Tibial nerve (tissue), 4 donors: ENCODE measurements around the gene ORC1. TPM values are rescaled to one million over a fixed set of nuclear protein-coding genes. Genes with fewer than 3 reads are reported as not detected.

Source experiments
- DNase-seq, 2 donors: peaks; one replicate each; pipeline ENCODE4 v3.0.0-alpha.2; 2019; ENCODE audit warnings: low spot score in 2 of 2
- H3K27ac ChIP-seq, 4 donors: fragments of 200-600 bp; sonication (generic) in 3 of 4; one replicate each; pipeline ENCODE4 v1.5.1; 2017 to 2019; ENCODE audit warnings: mild to moderate bottlenecking in 1 of 4
- H3K27me3 ChIP-seq, 2 donors: fragments of 200-600 bp; sonication (generic) in 1 of 2; one replicate each; pipeline versions ENCODE4 v1.5.1 to v1.6.0; 2017 to 2019
- H3K36me3 ChIP-seq, 3 donors: fragments of 200-600 bp; sonication (generic); one replicate each; pipeline ENCODE4 v1.5.1; 2018 to 2019
- H3K4me1 ChIP-seq, 4 donors: fragments of 200-600 bp; sonication (generic) in 3 of 4; one replicate each; pipeline ENCODE4 v1.5.1; 2017 to 2019
- H3K4me3 ChIP-seq, 4 donors: fragments of 200-600 bp; sonication (generic) in 3 of 4; one replicate each; pipeline ENCODE4 v1.5.1; 2017 to 2019; ENCODE audit warnings: mild to moderate bottlenecking in 1 of 4, moderate library complexity in 1 of 4
- H3K9me3 ChIP-seq, 4 donors: fragments of 200-600 bp; sonication (generic) in 3 of 4; one replicate each; pipeline ENCODE4 v1.5.1; 2017 to 2019
- CTCF ChIP-seq, 5 experiments: fragments of 200-600 bp in 3 of 5; fragments of 450-650 bp in 2 of 5; sonication (generic) in 3 of 5; IDR thresholded peaks; one replicate each; pipeline ENCODE4 v1.5.1; 2016 to 2019; ENCODE audit warnings: antibody characterized with exemption in 5 of 5, mild to moderate bottlenecking in 3 of 5, moderate library complexity in 2 of 5
- EP300 ChIP-seq, 2 donors: sonication (generic); formaldehyde crosslinking; IDR thresholded peaks; one replicate each; pipeline ENCODE4 v1.6.1; 2017; ENCODE audit warnings: antibody characterized with exemption in 2 of 2, mild to moderate bottlenecking in 1 of 2
- POLR2A ChIP-seq, 2 donors: fragments of 450-650 bp; IDR thresholded peaks; one replicate each; pipeline ENCODE4 v1.6.1; 2017; ENCODE audit warnings: antibody characterized with exemption in 2 of 2, mild to moderate bottlenecking in 2 of 2, moderate library complexity in 2 of 2
- WGBS, 2 donors: methylation state at CpG; one replicate each; pipeline ENCODE4 v1.1.5; 2018; 5-methylcytosine and 5-hydroxymethylcytosine counted together
- total RNA-seq, 4 donors: library from RNA; depleted of rRNA; stranded (reverse); fragments of >200 nt; gene quantifications; one replicate each; pipeline ENCODE4 v1.1.0, GENCODE V29; 2016

The ORC1 gene
- total RNA-seq, 4 donors from 2014 or later = 0.22 to 0.84 (median 0.35) TPM

GRCh38 chr1:52364235-52364839 lies 39.9 kb downstream of the ORC1 start:
- WGBS, 2 donors = 79 to 87% methylated on average over 5 of the region's 5 CpGs
- no peaks in the 10 kb centered on the region for H3K9me3 ChIP-seq
- H3K4me1 ChIP-seq = peaks cover 0 to 39% (median 16%) of the 10 kb centered on the region in 4 donors
- H3K4me3 ChIP-seq = peak overlapping the region in 1 of 4 donors; percentile 96
- peak overlapping the region in 3 of 4 donors; percentile 90 to 97 (median 97) for H3K27ac ChIP-seq
- H3K27me3 ChIP-seq = no peaks in the 10 kb centered on the region
- peaks cover 1 to 41% (median 19%) of the 10 kb centered on the region in 3 donors for H3K36me3 ChIP-seq
- TF ChIP-seq CTCF (IDR thresholded peaks at IDR 0.05) = no peak
- TF ChIP-seq EP300 (IDR thresholded peaks at IDR 0.05) = no peak
- TF ChIP-seq POLR2A (IDR thresholded peaks at IDR 0.05) = no peak
- DNase-seq = no peak

- no peak for DNase-seq
- TF ChIP-seq POLR2A (IDR thresholded peaks at IDR 0.05) (no peak), EP300 (IDR thresholded peaks at IDR 0.05) (no peak), CTCF (IDR thresholded peaks at IDR 0.05) (no peak)
- 42 to 46% methylated on average over 7 of the region's 7 CpGs for WGBS, 2 donors
- H3K4me1 ChIP-seq = peaks cover 0 to 21% (median 10%) of the 10 kb centered on the region in 4 donors
- peaks cover 12 to 79% (median 55%) of the 10 kb centered on the region in 3 donors for H3K36me3 ChIP-seq
- H3K9me3 ChIP-seq = no peaks in the 10 kb centered on the region
- H3K27ac ChIP-seq = peak overlapping the region in 2 of 4 donors; percentile 4 to 56
- no peak overlapping the region for H3K4me3 ChIP-seq
- H3K27me3 ChIP-seq = no peaks in the 10 kb centered on the region
Measured at GRCh38 chr1:52360595-52360968, 43.6 kb downstream of the ORC1 start.

GRCh38 chr1:52359676-52360594 lies 44.3 kb downstream of the ORC1 start:
- 77 to 86% methylated on average over 24 of the region's 24 CpGs for WGBS, 2 donors
- Histone ChIP-seq H3K4me1 (peaks cover 0 to 18% (median 7%) of the 10 kb centered on the region in 4 donors), H3K4me3 (no peak overlapping the region), H3K36me3 (peaks cover 16 to 85% (median 62%) of the 10 kb centered on the region in 3 donors), H3K27ac (peak overlapping the region in 2 of 4 donors; percentile 4 to 56), H3K27me3 (no peaks in the 10 kb centered on the region), H3K9me3 (no peaks in the 10 kb centered on the region)
- TF ChIP-seq CTCF (IDR thresholded peaks at IDR 0.05) (no peak), POLR2A (IDR thresholded peaks at IDR 0.05) (no peak), EP300 (IDR thresholded peaks at IDR 0.05) (no peak)
- no peak for DNase-seq

GRCh38 chr1:52358851-52359497 lies 45.2 kb downstream of the ORC1 start:
- no peak overlapping the region for H3K4me3 ChIP-seq
- TF ChIP-seq EP300 (IDR thresholded peaks at IDR 0.05) (no peak), POLR2A (IDR thresholded peaks at IDR 0.05) (no peak), CTCF (IDR thresholded peaks at IDR 0.05) (no peak)
- H3K36me3 ChIP-seq = peaks cover 16 to 93% (median 63%) of the 10 kb centered on the region in 3 donors
- no peaks in the 10 kb centered on the region for H3K27me3 ChIP-seq
- no peak overlapping the region for H3K27ac ChIP-seq
- WGBS, 2 donors = 91 to 94% methylated on average over 14 to 18 of the region's 18 CpGs
- no peaks in the 10 kb centered on the region for H3K9me3 ChIP-seq
- no peak for DNase-seq
- H3K4me1 ChIP-seq = peaks cover 0 to 8% (median under 1%) of the 10 kb centered on the region in 4 donors
